OCI-LY3 (cell line): Measurements from ENCODE around the gene AP4M1.

Experiments used
- EZH2phosphoT487 ChIP-seq: fragments of 200-600 bp; shearing (Covaris generic); IDR thresholded peaks from 2 replicates; pipeline ENCODE4 v1.6.1; 2018; ENCODE audit warnings: antibody characterized with exemption, mixed run types, low read depth
- TF ChIP-seq, protein P1 (sequence below): fragments of 200-600, 300-600 bp; sonication (generic); IDR thresholded peaks from 2 replicates; pipeline ENCODE4 v1.5.1; 2014; ENCODE audit warnings: antibody characterized with exemption, low read length, low read depth

DNA sequence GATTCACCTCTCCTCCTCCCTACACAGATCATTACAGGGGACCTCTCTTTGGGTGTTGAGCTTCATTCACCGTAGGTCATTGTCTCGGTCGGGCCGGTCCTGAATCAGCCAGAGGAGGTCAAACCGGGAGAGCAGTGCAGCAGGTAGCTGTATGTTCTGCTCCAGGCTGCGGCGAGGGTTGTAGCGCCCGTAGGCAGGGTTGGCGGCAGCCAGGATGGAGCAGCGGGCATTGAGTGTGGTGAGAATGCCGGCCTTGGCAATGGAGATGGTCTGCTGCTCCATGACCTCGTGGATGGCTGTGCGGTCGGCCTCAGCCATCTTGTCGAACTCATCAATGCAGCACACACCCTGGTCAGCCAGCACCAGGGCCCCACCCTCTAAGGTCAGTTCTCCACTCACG, 5.7 kb upstream of the AP4M1 start:
- TF ChIP-seq EZH2phosphoT487, result no peak
- TF ChIP-seq, protein P1, sequence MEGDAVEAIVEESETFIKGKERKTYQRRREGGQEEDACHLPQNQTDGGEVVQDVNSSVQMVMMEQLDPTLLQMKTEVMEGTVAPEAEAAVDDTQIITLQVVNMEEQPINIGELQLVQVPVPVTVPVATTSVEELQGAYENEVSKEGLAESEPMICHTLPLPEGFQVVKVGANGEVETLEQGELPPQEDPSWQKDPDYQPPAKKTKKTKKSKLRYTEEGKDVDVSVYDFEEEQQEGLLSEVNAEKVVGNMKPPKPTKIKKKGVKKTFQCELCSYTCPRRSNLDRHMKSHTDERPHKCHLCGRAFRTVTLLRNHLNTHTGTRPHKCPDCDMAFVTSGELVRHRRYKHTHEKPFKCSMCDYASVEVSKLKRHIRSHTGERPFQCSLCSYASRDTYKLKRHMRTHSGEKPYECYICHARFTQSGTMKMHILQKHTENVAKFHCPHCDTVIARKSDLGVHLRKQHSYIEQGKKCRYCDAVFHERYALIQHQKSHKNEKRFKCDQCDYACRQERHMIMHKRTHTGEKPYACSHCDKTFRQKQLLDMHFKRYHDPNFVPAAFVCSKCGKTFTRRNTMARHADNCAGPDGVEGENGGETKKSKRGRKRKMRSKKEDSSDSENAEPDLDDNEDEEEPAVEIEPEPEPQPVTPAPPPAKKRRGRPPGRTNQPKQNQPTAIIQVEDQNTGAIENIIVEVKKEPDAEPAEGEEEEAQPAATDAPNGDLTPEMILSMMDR, result no peak
